GM19035 (cell line): ENCODE data around the gene TRPM5.

Experiments used
- ATAC-seq: cut with Tn5 transposase; IDR thresholded peaks from one replicate; pipeline ENCODE4 v1.9.1; 2021; ENCODE audit not compliant: unreplicated experiment

Gene TRPM5

GRCh38 chr11:2440646-2441045 is 3.7 kb downstream of the TRPM5 start:
- ATAC-seq = no peak

- ATAC-seq = no peak
Observed at GRCh38 chr11:2439820-2440219, 4.5 kb downstream of the TRPM5 start.

- ATAC-seq = no peak
Observed at GRCh38 chr11:2437516-2437915, 6.8 kb downstream of the TRPM5 start.

GRCh38 chr11:2436521-2437031 is 7.7 kb downstream of the TRPM5 start:
- ATAC-seq = no peak

GRCh38 chr11:2436013-2436520 is 8.2 kb downstream of the TRPM5 start:
- ATAC-seq = no peak

- ATAC-seq = no peak
Observed at GRCh38 chr11:2435288-2436012, 8.9 kb downstream of the TRPM5 start.

GRCh38 chr11:2434506-2435255 is 9.6 kb downstream of the TRPM5 start:
- ATAC-seq = no peak

GRCh38 chr11:2434008-2434407 is 10.3 kb downstream of the TRPM5 start:
- ATAC-seq = no peak

GRCh38 chr11:2433106-2433925 is 11.0 kb downstream of the TRPM5 start:
- no peak for ATAC-seq

- no peak for ATAC-seq
Observed at GRCh38 chr11:2432628-2433071, 11.7 kb downstream of the TRPM5 start.

- no peak for ATAC-seq
Observed at GRCh38 chr11:2432171-2432621, 12.1 kb downstream of the TRPM5 start.

GRCh38 chr11:2431395-2431794 is 12.9 kb downstream of the TRPM5 start:
- ATAC-seq = no peak

GRCh38 chr11:2428322-2428795 is 16.0 kb downstream of the TRPM5 start:
- no peak for ATAC-seq

- no peak for ATAC-seq
Observed at GRCh38 chr11:2427721-2428321, 16.5 kb downstream of the TRPM5 start.

- ATAC-seq = no peak
Observed at GRCh38 chr11:2426826-2427521, 17.3 kb downstream of the TRPM5 start.

- no peak for ATAC-seq
Observed at GRCh38 chr11:2426221-2426620, 18.1 kb downstream of the TRPM5 start.

- no peak for ATAC-seq
Observed at GRCh38 chr11:2425506-2425905, 18.8 kb downstream of the TRPM5 start.

- no peak for ATAC-seq
Observed at GRCh38 chr11:2424811-2425495, 19.4 kb downstream of the TRPM5 start.
